WERI-Rb-1 (cell line): Measurements from ENCODE around the gene CERK.

Experiments
- DNase-seq: peaks from one replicate; pipeline ENCODE4 v3.0.0-alpha.2; 2020
- H3K27ac ChIP-seq: fragments of 250-450 bp; sonication (Bioruptor Pico); 2 replicates; pipeline ENCODE4 v1.5.1; 2020; ENCODE audit warnings: mild to moderate bottlenecking, moderate library complexity
- H3K27me3 ChIP-seq: fragments of 250-450 bp; sonication (Bioruptor Pico); 2 replicates; pipeline ENCODE4 v1.5.1; 2021; ENCODE audit warnings: mild to moderate bottlenecking, low read depth, moderate library complexity; ENCODE audit not compliant: insufficient read depth, severe bottlenecking
- H3K36me3 ChIP-seq: fragments of 250-450 bp; sonication (Bioruptor Pico); 2 replicates; pipeline ENCODE4 v1.5.1; 2020; ENCODE audit warnings: mild to moderate bottlenecking, moderate library complexity
- H3K4me3 ChIP-seq: 2 replicates; pipeline ENCODE4 v1.5.1; 2011; ENCODE audit warnings: low read depth, mild to moderate bottlenecking, control low read depth, low read length
- H3K9me3 ChIP-seq: fragments of 250-450 bp; sonication (Bioruptor Pico); 2 replicates; pipeline ENCODE4 v1.5.1; 2021; ENCODE audit warnings: mild to moderate bottlenecking, moderate library complexity; ENCODE audit not compliant: severe bottlenecking
- TF ChIP-seq, protein P1 (sequence below): IDR thresholded peaks from 2 replicates; pipeline ENCODE4 v1.5.1; 2011; ENCODE audit warnings: low read depth, mild to moderate bottlenecking, control low read depth, inconsistent platforms, low read length

The CERK gene

DNA sequence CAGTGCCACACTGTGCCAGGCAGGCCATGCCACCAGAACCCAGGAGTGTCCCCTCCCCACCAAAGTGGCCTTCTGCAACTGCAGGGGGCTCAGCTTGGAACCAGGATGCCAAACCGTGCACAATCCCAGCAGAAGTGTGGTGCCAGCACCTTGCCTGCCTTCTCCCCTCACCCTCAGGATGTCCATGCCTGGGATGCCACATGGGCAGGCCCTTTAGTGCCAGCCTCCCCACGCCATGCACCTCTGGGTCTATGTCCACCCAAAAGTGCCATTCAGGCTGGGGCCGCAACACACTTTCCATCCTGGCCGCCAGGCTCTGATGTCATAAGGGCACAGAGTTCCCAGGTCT lies 15.7 kb upstream of the CERK start:
- no peak overlapping the region for H3K4me3 ChIP-seq
- H3K27me3 ChIP-seq, result no peaks in the 10 kb centered on the region
- peaks cover 14% of the 10 kb centered on the region for H3K9me3 ChIP-seq
- no peak overlapping the region for H3K27ac ChIP-seq
- TF ChIP-seq, protein P1, sequence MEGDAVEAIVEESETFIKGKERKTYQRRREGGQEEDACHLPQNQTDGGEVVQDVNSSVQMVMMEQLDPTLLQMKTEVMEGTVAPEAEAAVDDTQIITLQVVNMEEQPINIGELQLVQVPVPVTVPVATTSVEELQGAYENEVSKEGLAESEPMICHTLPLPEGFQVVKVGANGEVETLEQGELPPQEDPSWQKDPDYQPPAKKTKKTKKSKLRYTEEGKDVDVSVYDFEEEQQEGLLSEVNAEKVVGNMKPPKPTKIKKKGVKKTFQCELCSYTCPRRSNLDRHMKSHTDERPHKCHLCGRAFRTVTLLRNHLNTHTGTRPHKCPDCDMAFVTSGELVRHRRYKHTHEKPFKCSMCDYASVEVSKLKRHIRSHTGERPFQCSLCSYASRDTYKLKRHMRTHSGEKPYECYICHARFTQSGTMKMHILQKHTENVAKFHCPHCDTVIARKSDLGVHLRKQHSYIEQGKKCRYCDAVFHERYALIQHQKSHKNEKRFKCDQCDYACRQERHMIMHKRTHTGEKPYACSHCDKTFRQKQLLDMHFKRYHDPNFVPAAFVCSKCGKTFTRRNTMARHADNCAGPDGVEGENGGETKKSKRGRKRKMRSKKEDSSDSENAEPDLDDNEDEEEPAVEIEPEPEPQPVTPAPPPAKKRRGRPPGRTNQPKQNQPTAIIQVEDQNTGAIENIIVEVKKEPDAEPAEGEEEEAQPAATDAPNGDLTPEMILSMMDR, result no peak
- no peak for DNase-seq
- no peaks in the 10 kb centered on the region for H3K36me3 ChIP-seq

DNA sequence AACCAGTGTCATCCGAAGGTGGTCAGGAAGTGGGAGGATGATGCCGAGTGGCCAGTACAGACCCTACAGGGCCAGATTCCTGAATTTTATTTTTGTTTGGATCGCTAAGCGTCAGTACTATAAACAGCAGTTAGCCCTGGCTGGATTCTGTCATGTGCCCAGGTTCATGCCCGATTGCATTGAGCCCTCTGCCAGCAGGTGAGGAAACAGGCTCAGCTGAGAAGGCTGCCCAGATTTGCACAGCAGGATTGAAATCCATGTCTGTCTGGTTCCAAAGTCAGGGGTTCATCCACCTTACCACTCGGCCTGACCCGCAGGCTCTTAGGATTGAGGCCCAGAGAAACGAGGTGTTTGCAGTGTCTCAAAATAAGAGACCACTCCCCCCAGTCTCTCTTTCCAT lies 15.3 kb upstream of the CERK start:
- H3K9me3 ChIP-seq, result peaks cover 14% of the 10 kb centered on the region
- H3K4me3 ChIP-seq, result no peak overlapping the region
- H3K27ac ChIP-seq, result no peak overlapping the region
- H3K36me3 ChIP-seq, result no peaks in the 10 kb centered on the region
- no peaks in the 10 kb centered on the region for H3K27me3 ChIP-seq
- TF ChIP-seq, protein P1, result no peak
- DNase-seq, result no peak

DNA sequence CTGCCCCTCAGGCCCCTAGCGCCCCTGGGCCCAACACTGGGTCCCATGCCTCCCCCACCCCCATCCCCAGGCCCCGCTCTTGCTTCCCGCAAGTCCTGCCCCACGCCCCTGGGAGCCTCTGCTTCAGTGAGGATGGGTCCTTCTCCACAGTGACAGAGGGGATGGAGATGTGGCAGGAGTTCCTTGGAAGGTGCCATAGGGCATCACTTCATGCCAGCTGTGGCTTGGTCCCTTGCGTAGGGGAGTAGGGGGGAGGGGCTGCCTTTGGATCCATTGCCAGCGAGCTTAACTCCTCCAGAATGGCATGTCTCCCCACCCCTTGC lies 14.9 kb upstream of the CERK start:
- Histone ChIP-seq H3K9me3 (peaks cover 14% of the 10 kb centered on the region), H3K27me3 (no peaks in the 10 kb centered on the region), H3K27ac (no peak overlapping the region), H3K36me3 (no peaks in the 10 kb centered on the region), H3K4me3 (no peak overlapping the region)
- DNase-seq, result no peak
- TF ChIP-seq, protein P1, result no peak

DNA sequence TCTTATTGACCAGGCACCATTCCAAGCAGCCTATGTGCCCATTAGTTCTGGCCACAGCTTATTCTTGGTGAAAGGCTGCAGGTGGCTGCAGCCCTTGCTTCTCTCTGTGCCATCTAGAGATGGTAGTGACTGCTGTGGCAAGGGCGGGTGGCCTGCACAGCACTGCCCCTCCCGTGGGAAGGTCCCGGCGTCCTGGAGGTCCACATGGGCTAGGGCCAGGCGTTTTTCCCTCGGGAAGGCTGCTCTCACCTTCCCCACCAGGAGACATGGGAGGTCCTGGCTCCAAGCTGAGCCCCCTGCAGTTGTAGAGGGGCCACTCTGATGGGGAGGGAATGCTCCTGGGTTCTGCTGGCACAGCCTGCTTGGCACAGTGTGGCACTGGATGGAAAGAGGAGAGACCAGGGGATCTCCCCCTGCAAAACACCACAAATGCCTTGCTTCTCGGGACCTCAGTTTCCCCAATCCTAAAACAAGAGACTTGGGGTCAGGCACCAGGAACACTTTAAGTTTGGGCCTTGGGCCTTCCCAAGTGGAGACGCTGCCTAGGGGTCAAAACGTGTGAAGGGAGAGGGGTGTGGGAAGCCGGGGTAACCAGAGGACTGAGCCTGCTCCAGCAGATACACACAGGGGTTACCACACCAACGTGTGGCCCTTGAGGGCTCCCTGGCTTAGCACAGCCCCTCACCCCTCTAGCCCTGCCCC lies 14.4 kb upstream of the CERK start:
- no peak overlapping the region for H3K27ac ChIP-seq
- DNase-seq, result no peak
- TF ChIP-seq, protein P1, result no peak
- no peaks in the 10 kb centered on the region for H3K27me3 ChIP-seq
- H3K4me3 ChIP-seq, result no peak overlapping the region
- peaks cover 14% of the 10 kb centered on the region for H3K9me3 ChIP-seq
- no peaks in the 10 kb centered on the region for H3K36me3 ChIP-seq

DNA sequence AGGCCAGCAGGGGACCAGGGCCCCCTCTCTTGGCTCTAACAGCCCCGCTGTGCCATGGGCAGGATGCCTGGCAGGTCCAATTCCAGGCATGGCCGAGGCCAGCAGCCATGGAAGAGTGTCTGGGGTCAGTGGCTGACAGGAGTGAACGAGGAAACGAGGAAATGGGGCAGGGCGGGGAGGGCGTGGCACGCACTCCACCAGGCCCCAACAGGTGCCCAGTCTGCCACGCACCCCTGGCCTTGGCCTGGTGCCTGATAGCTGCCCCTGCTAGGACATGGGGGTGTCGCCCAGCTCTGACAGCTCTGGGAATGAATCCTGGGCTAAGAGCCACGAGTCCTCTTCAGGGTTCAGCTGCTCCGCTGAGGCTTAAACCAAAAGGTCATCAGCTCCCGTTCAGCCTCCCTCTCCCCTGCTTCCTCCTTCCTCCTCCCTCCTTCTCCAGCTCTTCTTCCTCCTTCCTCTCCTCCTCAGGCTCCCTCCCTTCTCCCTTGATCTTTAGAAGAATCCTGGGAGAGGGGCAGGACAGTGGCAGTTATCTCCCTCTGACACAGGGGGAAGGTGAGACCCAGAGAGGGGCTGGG lies 12.9 kb upstream of the CERK start:
- no peak for DNase-seq
- TF ChIP-seq, protein P1, result no peak
- Histone ChIP-seq H3K36me3 (no peaks in the 10 kb centered on the region), H3K27ac (no peak overlapping the region), H3K9me3 (peaks cover 4% of the 10 kb centered on the region), H3K4me3 (no peak overlapping the region), H3K27me3 (no peaks in the 10 kb centered on the region)

DNA sequence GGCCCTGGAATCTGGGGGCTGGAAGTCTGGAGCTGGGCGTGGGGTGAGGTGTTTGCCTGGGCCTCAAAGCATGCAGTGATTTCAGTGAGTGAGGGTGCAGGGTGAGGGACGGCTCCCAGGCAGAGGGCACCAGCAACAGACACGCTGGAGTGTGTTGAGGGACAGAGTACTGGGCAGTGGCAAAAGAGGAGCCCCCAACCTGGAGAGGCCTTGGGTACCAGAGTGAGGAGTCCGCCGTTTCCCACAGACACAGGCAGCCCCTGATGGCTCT lies 12.4 kb upstream of the CERK start:
- no peak for DNase-seq
- Histone ChIP-seq H3K27me3 (no peaks in the 10 kb centered on the region), H3K36me3 (no peaks in the 10 kb centered on the region), H3K4me3 (no peak overlapping the region), H3K27ac (no peak overlapping the region), H3K9me3 (no peaks in the 10 kb centered on the region)
- TF ChIP-seq, protein P1, result no peak
